Retina (tissue), 1 donor: ENCODE results near the gene MAPKAPK2.

Experiments
- DNase-seq: peaks from one replicate; pipeline ENCODE4 v3.0.0-alpha.2; 2016

Gene MAPKAPK2

GRCh38 chr1:206723805-206724472 is 39.2 kb downstream of the MAPKAPK2 start:
- no peak for DNase-seq

GRCh38 chr1:206725109-206725963 is 40.6 kb downstream of the MAPKAPK2 start:
- DNase-seq: peak; percentile 33

GRCh38 chr1:206727981-206728696 is 43.4 kb downstream of the MAPKAPK2 start:
- DNase-seq: no peak

- DNase-seq: no peak
Measured at GRCh38 chr1:206728697-206728987, 43.9 kb downstream of the MAPKAPK2 start.

- DNase-seq: no peak
Measured at GRCh38 chr1:206729050-206729449, 44.3 kb downstream of the MAPKAPK2 start.

GRCh38 chr1:206729507-206729906 is 44.8 kb downstream of the MAPKAPK2 start:
- no peak for DNase-seq

GRCh38 chr1:206732508-206732907 is 47.8 kb downstream of the MAPKAPK2 start:
- no peak for DNase-seq

GRCh38 chr1:206732992-206733391 is 48.3 kb downstream of the MAPKAPK2 start:
- DNase-seq: no peak

- peak; percentile 43 for DNase-seq
Measured at GRCh38 chr1:206734499-206735142, 49.9 kb downstream of the MAPKAPK2 start.

GRCh38 chr1:206735553-206736031 is 50.9 kb downstream of the MAPKAPK2 start:
- no peak for DNase-seq

GRCh38 chr1:206736878-206737728 is 52.4 kb downstream of the MAPKAPK2 start:
- DNase-seq: no peak

- no peak for DNase-seq
Measured at GRCh38 chr1:206737729-206738201, 53.1 kb downstream of the MAPKAPK2 start.

GRCh38 chr1:206738370-206739366 is 54.0 kb downstream of the MAPKAPK2 start:
- no peak for DNase-seq

- DNase-seq: no peak
Measured at GRCh38 chr1:206739411-206740076, 54.8 kb downstream of the MAPKAPK2 start.

- no peak for DNase-seq
Measured at GRCh38 chr1:206741142-206741701, 56.5 kb downstream of the MAPKAPK2 start.

- no peak for DNase-seq
Measured at GRCh38 chr1:206742719-206743383, 58.1 kb downstream of the MAPKAPK2 start.

- DNase-seq: no peak
Measured at GRCh38 chr1:206744683-206745082, 60.0 kb downstream of the MAPKAPK2 start.

GRCh38 chr1:206745301-206745700 is 60.6 kb downstream of the MAPKAPK2 start:
- DNase-seq: no peak
